Measurements from ENCODE around the gene RANBP1. TPM values are rescaled to one million over a fixed set of nuclear protein-coding genes. Genes with fewer than 3 reads are reported as not detected.

Gene RANBP1
- total RNA-seq, 4 donors from 2014 or later, result 45.6 to 128 (median 106) TPM

DNA sequence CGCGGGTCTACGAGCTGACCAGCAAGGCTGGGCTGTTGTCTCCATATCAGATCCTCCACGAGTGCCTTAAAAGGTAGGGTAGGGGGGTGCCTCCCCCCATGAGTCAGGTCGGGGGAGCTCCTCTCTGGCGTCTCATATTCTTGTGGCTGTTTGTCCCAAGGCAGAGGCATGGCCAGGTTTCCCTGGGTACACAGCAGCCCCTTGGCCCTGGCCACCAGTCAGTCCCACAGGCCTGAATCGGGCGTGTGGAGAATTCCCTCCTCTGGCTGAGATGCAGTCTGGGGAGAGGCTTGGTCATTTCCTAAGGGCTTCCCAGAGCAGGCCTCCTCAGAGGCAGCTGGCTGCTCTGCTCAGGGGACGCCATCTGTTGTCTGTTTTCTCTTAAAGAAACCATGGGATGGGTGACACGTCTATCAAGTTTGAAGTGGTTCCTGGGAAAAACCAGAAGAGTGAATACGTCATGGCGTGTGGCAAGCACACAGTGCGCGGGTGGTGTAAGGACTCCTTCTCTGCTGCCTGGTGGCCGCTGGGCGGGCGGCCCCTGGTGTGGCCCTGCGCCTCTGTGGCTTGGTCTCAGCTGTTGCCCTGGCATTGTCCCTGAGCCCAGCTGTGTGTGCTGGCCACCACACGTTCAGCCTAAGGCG, 9.6 kb upstream of the RANBP1 start:
- H3K27ac ChIP-seq, result no peak overlapping the region
- intact Hi-C loops (cut with DNase I; ENCODE audit: low total_unique reads), result no loop called here
- WGBS, 2 donors (ENCODE audit: low coverage in 1 of 2), result 88 to 89% methylated on average over 3 to 17 of the region's 20 CpGs
- H3K27me3 ChIP-seq, result no peaks in the 10 kb centered on the region
- no peaks in the 10 kb centered on the region for H3K4me1 ChIP-seq
- H3K4me3 ChIP-seq, result no peak overlapping the region
- H3K36me3 ChIP-seq, result peaks cover 0 to 29% (median 14%) of the 10 kb centered on the region in 4 donors
- TF ChIP-seq EP300 (IDR thresholded peaks at IDR 0.05; ENCODE audit: low read depth) (no peak), POLR2AphosphoS5 (IDR thresholded peaks at IDR 0.05) (no peak), POLR2A (IDR thresholded peaks at IDR 0.05) (no peak)
- TF ChIP-seq, protein P1, sequence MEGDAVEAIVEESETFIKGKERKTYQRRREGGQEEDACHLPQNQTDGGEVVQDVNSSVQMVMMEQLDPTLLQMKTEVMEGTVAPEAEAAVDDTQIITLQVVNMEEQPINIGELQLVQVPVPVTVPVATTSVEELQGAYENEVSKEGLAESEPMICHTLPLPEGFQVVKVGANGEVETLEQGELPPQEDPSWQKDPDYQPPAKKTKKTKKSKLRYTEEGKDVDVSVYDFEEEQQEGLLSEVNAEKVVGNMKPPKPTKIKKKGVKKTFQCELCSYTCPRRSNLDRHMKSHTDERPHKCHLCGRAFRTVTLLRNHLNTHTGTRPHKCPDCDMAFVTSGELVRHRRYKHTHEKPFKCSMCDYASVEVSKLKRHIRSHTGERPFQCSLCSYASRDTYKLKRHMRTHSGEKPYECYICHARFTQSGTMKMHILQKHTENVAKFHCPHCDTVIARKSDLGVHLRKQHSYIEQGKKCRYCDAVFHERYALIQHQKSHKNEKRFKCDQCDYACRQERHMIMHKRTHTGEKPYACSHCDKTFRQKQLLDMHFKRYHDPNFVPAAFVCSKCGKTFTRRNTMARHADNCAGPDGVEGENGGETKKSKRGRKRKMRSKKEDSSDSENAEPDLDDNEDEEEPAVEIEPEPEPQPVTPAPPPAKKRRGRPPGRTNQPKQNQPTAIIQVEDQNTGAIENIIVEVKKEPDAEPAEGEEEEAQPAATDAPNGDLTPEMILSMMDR (IDR thresholded peaks at IDR 0.05), result no peak
- in situ Hi-C loops (cut with MboI; ENCODE audit: low pct_ligation_motif_present in 1 of 4, low pct_unique_long_range_greater_than_20kb in 1 of 4, low sequenced_read_pairs in 3 of 4), result no loop called here
- no peak for DNase-seq
- H3K9me3 ChIP-seq, result no peaks in the 10 kb centered on the region

DNA sequence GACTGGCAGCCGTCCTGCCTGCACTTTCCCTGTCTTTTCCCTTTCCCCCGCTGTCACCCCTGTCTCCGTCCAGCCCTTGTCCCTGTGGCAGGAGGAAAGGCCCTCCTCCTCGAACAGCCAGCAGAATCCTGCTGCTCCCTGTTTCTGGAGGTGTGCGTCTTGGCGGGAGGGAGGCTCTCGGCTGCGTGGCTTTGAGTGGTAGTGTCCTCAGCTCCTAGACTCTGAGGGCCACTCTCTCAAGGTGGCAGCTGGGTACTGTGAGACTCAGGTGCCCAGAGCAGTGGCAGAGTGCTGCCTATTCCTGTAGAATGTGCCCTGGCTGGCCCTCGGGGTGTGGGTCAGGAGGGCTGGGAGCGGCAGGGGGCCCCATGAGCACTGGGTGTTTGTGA, 9.1 kb upstream of the RANBP1 start:
- no peak overlapping the region for H3K27ac ChIP-seq
- DNase-seq, result no peak
- 90 to 100% methylated on average over 5 to 10 of the region's 10 CpGs for WGBS, 2 donors (ENCODE audit: low coverage in 1 of 2)
- TF ChIP-seq, protein P1 (IDR thresholded peaks at IDR 0.05), result no peak
- TF ChIP-seq POLR2A (IDR thresholded peaks at IDR 0.05), result no peak
- TF ChIP-seq POLR2AphosphoS5 (IDR thresholded peaks at IDR 0.05), result no peak
- TF ChIP-seq EP300 (IDR thresholded peaks at IDR 0.05; ENCODE audit: low read depth), result no peak
- H3K4me1 ChIP-seq, result no peaks in the 10 kb centered on the region
- H3K4me3 ChIP-seq, result no peak overlapping the region
- intact Hi-C loops (cut with DNase I; ENCODE audit: low total_unique reads) (no loop called here), in situ Hi-C loops (cut with MboI; ENCODE audit: low pct_ligation_motif_present in 1 of 4, low pct_unique_long_range_greater_than_20kb in 1 of 4, low sequenced_read_pairs in 3 of 4) (no loop called here)
- peaks cover 0 to 29% (median 14%) of the 10 kb centered on the region in 4 donors for H3K36me3 ChIP-seq
- H3K9me3 ChIP-seq, result no peaks in the 10 kb centered on the region
- no peaks in the 10 kb centered on the region for H3K27me3 ChIP-seq

DNA sequence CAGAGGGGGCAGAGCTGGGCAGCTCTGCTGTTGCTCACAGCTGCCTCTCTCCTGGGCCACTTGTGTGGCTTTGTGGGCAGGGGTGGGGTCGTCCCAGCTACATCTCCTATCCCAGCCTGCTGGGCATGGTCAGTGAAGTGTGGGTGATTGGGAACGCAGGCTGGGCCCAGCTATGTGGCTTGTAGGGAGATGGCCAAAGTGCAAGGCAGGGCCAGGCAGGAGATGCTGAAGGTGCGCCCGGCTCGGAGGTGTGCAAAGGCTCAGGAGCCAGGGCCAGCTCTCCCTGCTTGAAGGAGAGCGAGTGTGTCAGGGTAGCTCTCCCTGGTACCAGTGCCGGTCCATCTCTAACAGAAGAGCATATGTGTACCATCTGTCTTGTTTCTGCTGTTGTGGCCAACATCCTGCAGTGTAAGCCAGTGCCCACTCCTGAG, 8.4 kb upstream of the RANBP1 start:
- no peak overlapping the region for H3K27ac ChIP-seq
- no peak for DNase-seq
- H3K36me3 ChIP-seq, result peaks cover 0 to 29% (median 14%) of the 10 kb centered on the region in 4 donors
- in situ Hi-C loops (cut with MboI; ENCODE audit: low pct_ligation_motif_present in 1 of 4, low pct_unique_long_range_greater_than_20kb in 1 of 4, low sequenced_read_pairs in 3 of 4), result no loop called here
- intact Hi-C loops (cut with DNase I; ENCODE audit: low total_unique reads), result no loop called here
- TF ChIP-seq, protein P1 (IDR thresholded peaks at IDR 0.05), result no peak
- no peak for TF ChIP-seq EP300 (IDR thresholded peaks at IDR 0.05; ENCODE audit: low read depth)
- H3K9me3 ChIP-seq, result no peaks in the 10 kb centered on the region
- WGBS, 2 donors (ENCODE audit: low coverage in 1 of 2), result 91% methylated on average over 7 of the region's 7 CpGs; no CpG with 5 or more reads in 1 of the 2 donors
- no peaks in the 10 kb centered on the region for H3K4me1 ChIP-seq
- no peaks in the 10 kb centered on the region for H3K27me3 ChIP-seq
- no peak overlapping the region for H3K4me3 ChIP-seq

DNA sequence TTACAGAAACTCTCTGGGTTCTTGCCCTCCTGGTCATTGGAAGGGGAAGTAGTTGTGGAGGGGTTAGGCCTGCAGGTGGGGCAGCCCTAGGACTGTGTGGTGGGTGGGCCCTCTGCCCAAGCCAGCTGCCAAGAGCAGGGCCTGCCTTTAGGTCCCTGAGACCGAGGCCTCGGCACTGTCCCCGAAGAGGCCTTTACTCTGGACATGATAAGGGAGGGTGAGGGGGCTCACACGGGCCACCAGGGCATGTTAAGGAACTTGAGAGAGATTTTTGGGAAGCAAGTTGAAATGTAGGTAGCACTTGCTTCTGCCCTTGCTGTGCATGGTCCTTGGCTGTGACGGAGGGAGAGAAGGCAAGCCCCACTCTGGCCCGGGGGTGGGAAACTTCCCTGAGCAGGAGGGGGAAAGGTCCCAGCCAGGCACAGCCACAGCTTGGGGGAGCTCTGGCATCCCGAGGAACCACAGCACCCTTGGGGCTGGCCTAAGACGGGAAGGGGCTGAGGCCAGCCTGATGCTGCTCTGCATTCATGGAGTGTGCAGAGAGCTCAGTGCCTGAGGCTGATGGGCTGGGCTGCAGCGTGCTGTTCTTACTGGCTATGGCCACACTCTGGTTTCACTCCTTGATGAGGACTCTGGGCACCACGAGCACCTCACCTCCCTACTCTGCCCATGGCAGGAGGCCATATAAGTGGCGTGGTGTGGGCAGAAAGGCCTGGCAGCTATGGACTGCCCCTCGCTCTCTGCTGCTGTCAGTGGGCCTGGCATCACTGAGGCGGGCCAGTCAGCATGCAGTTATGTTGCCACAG, 7.8 kb upstream of the RANBP1 start:
- in situ Hi-C loops (cut with MboI; ENCODE audit: low pct_ligation_motif_present in 1 of 4, low pct_unique_long_range_greater_than_20kb in 1 of 4, low sequenced_read_pairs in 3 of 4) (no loop called here), intact Hi-C loops (cut with DNase I; ENCODE audit: low total_unique reads) (no loop called here)
- Histone ChIP-seq H3K36me3 (peaks cover 0 to 26% (median 14%) of the 10 kb centered on the region in 4 donors), H3K4me3 (no peak overlapping the region), H3K27me3 (no peaks in the 10 kb centered on the region), H3K27ac (no peak overlapping the region), H3K4me1 (no peaks in the 10 kb centered on the region), H3K9me3 (no peaks in the 10 kb centered on the region)
- TF ChIP-seq EP300 (IDR thresholded peaks at IDR 0.05; ENCODE audit: low read depth), result no peak
- no peak for TF ChIP-seq POLR2A (IDR thresholded peaks at IDR 0.05)
- TF ChIP-seq POLR2AphosphoS5 (IDR thresholded peaks at IDR 0.05), result no peak
- TF ChIP-seq, protein P1 (IDR thresholded peaks at IDR 0.05), result no peak
- 80 to 92% methylated on average over 1 to 11 of the region's 13 CpGs for WGBS, 2 donors (ENCODE audit: low coverage in 1 of 2)
- DNase-seq, result no peak

Data from transverse colon (tissue), 4 donors.